ENCODE results near the gene TMC8.
A peak's percentile ranks its signal among the peaks of the same experiment; 100 is the strongest.
"Not testable (repeated sequence)": the region's sequence is repeated elsewhere in the genome, so short reads cannot be mapped to it uniquely, and the experiment has no call there.

TMC8 gene

DNA sequence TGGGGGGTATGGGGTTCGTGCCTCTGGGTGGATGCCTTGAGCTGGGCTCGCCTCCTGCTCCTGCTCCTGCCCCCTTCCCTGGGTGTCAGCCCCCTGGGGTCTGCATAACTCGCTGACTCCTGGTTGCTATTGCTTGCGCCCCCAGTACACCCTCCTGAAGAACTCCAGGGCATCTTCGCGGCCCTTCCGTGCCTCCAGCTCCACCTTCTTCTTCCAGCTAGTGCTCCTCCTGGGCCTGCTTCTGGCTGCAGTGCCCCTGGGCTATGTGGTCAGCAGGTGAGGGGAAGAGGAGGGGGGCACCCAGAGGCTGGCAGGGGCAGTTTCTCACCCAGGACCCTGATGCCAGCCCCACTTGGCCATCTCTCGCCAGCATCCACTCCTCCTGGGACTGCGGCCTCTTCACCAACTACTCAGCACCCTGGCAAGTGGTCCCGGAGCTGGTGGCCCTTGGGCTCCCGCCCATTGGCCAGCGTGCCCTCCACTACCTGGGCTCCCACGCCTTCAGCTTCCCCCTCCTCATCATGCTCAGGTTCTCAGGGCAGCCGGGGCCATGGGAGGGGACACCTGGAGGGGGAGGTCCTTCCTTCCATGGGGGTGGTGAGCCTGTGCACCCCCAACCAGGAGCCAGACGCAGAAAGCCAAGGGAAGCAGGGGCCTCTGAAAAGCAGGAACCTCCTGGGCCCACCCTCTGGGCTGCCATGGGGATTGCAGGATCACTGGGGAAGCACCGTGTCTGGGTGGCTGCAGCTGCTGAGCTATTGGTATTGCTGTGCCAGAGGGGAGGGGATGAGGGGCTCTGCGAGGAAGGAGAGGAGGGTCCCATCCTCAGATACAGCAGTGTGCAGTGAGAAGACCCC lies 7.9 kb downstream of the TMC8 start:
- no peak for DNase-seq (ENCODE audit: low read depth)
- TF ChIP-seq, protein P1, sequence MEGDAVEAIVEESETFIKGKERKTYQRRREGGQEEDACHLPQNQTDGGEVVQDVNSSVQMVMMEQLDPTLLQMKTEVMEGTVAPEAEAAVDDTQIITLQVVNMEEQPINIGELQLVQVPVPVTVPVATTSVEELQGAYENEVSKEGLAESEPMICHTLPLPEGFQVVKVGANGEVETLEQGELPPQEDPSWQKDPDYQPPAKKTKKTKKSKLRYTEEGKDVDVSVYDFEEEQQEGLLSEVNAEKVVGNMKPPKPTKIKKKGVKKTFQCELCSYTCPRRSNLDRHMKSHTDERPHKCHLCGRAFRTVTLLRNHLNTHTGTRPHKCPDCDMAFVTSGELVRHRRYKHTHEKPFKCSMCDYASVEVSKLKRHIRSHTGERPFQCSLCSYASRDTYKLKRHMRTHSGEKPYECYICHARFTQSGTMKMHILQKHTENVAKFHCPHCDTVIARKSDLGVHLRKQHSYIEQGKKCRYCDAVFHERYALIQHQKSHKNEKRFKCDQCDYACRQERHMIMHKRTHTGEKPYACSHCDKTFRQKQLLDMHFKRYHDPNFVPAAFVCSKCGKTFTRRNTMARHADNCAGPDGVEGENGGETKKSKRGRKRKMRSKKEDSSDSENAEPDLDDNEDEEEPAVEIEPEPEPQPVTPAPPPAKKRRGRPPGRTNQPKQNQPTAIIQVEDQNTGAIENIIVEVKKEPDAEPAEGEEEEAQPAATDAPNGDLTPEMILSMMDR (IDR thresholded peaks at IDR 0.05; ENCODE audit: insufficient read depth, low read depth, low read length, missing control alignments): no peak
- no peak overlapping the region for H3K4me3 ChIP-seq (ENCODE audit: low read depth, low read length)

DNA sequence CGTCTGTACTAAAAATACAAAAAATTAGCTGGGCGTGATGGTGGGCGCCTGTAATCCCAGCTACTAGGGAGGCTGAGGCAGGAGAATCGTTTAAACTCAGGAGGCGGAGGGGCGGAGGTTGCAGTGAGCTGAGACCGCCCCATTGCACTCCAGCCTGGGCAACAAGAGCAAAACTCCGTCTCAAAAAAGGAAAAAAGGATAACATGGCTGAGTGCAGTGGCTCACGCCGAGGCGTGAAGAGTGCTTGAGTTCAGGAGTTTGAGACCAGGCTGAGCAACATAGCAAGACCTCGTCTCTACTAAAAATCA lies 9.2 kb downstream of the TMC8 start:
- not testable (repeated sequence) for DNase-seq (ENCODE audit: low read depth); H3K4me3 ChIP-seq (ENCODE audit: low read depth, low read length)

DNA sequence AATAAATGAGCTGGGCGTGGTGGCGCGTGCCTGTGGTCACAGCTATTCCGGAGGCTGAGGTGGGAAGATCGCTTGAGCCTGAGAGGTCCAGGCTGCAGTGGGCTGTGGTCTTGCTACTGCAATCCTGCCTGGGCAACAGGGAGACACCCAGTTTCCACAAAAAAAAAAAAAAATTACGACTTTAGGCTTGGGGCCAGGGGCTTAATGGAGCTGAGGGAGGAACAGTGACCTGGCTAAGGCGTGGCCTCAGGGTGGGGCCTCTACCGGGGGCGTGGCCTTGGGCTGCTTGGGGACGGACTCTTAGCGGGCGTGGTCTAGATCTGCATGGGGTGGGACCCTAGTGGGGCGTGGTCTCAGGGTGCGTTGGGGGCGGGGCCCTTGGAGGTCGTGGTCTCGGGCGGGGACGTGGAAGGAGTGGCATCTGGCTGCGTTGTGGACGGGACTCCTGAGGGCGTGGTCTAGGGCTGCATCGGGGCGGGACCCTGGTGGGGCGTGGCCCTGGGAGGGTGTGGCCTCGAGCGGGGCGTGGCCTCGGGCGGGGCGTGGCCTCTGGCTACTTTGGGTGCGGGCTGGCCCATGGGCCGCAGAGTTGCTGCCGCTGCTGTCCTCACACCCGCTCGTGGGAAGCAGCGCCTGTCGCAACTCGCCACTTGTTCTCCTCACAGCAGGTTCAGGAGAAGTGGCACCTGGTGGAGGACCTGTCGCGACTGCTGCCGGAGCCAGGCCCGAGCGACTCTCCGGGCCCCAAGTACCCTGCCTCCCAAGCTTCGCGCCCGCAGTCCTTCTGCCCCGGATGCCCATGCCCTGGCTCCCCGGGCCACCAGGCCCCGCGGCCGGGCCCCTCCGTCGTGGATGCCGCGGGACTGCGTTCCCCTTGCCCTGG lies 9.8 kb downstream of the TMC8 start:
- no peak overlapping the region for H3K4me3 ChIP-seq (ENCODE audit: low read depth, low read length)
- TF ChIP-seq, protein P1 (IDR thresholded peaks at IDR 0.05; ENCODE audit: insufficient read depth, low read depth, low read length, missing control alignments): no peak
- peak; percentile 99 for DNase-seq (ENCODE audit: low read depth)

DNA sequence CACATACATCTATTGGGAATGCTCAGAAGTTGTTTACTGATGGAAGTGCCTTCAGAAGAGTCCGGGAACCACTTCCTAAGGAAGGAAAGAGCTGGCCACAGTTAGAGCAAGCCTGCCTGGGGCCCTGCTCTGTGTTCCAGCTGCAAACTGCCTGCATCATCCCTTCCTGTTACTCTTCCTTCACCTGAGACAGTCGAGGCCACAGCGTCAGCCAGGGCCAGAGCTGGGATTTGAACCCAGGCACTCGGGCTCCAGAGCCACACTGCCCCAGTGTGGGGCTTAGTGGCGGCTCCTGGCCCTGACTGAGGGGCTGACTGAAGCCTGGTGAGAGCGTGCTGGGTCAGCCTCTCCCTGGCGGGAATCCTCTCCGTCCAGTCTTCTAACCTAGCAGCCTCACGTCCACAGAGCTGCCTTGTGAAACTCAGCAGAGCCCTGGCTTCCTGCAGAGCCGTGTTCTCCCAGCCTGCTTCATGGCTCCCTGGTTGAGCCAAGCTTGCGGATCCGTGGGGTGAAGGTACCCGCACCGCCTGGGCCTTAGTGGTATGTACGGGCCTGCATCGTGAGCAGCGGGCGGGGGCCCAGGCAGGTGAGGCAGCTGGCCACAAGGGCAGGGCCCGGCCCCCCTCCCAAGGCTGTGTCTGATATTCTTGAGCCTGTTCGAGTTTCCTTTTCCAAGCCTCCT lies 11.0 kb downstream of the TMC8 start:
- DNase-seq (ENCODE audit: low read depth): no peak
- TF ChIP-seq, protein P1 (IDR thresholded peaks at IDR 0.05; ENCODE audit: insufficient read depth, low read depth, low read length, missing control alignments): no peak
- no peak overlapping the region for H3K4me3 ChIP-seq (ENCODE audit: low read depth, low read length)

DNA sequence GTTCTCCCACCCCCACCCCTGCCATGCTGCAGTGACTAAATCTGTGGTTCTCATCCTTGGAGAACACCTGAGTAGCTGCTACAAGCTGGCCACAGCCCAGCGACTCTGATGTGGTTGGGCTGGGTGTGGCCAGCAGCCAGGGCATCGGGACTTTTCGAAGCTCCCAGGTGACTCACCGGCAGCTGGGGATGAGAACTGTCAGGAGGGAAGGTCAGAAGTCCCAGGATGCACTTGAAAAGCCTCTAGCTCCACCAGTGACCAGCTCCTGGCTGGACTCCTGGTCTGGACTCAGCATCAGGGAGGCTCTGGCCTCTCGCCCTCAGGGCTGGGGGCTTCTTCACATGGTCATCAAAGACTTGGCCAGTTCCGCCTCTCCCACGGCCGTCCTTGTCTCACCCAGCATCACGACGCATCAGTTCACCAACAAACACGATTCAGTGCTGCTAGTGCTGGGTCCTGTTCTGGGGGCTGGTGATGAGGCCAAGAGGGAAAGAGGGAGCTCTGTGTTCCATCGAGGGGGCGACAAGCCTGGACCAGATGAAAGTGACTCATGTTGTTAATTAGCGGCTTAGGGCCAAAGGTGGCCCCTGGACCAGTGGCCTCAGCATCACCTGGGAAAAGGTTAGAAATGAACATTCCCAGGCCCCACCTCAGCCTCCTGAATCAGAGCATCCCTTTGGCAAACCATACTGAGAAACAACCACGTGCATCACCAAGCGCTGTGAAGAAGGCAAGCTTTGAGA lies 11.7 kb downstream of the TMC8 start:
- no peak for DNase-seq (ENCODE audit: low read depth)
- H3K4me3 ChIP-seq (ENCODE audit: low read depth, low read length): no peak overlapping the region
- TF ChIP-seq, protein P1 (IDR thresholded peaks at IDR 0.05; ENCODE audit: insufficient read depth, low read depth, low read length, missing control alignments): no peak

DNA sequence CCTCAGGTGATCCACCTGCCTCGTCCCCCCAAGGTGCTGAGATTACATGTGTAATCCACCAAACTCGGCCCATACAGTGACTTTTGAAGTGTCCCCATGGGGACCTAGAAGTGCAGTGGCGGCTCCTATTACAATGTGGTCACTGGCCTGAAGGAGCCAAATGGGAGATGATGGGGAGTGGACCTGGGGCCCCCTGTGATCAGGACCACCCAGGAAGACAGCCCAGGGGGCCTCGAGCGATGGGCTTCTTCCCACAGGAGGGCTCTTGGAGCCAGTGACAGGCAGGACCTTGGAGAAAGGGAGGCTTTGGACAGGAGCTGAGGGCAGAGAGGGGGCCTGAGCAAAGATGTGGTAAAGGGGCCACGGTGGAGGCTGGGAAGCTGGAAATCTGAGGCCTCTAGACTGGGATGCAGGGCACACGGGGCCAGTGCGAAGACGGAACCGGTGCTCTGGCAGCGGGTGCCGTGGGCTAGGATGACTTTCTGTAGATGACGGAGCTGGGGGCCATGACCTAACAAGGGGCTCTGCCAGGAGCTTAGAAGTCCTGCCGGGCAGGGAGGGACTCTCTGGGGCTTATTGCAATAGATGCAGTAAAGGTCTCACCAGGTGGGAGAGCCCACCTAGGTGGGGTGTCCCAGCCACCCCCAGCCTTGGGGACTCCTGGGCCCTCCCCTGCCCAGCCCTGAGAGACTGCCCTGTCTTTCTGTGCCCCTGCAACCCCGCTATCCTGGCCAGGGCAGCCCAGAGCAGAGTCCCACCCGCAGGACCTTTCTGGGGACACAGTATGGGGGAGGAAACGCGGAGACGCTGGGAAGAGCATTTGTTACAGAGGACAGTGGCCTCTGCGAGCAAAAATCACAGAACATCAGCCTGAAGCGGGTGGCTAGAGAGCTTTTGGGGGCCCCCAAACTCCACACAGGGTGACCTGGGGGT lies 12.9 kb downstream of the TMC8 start:
- TF ChIP-seq, protein P1 (IDR thresholded peaks at IDR 0.05; ENCODE audit: insufficient read depth, low read depth, low read length, missing control alignments): no peak
- no peak for DNase-seq (ENCODE audit: low read depth)
- no peak overlapping the region for H3K4me3 ChIP-seq (ENCODE audit: low read depth, low read length)

All from GM12865 (cell line).